Activated CD8-positive, alpha-beta memory T cell treated with anti-CD3 and anti-CD28 coated beads, Interleukin-2, amount 50 U/mL, for 48 hours (primary cell): Measurements from ENCODE around the gene ZNF778.
"Not testable (repeated sequence)": the region's sequence is repeated elsewhere in the genome, so short reads cannot be mapped to it uniquely, and the experiment has no call there.

ENCODE experiments used
- DNase-seq: peaks from one replicate; pipeline ENCODE4 v3.0.0-alpha.2; 2020

Gene ZNF778

DNA sequence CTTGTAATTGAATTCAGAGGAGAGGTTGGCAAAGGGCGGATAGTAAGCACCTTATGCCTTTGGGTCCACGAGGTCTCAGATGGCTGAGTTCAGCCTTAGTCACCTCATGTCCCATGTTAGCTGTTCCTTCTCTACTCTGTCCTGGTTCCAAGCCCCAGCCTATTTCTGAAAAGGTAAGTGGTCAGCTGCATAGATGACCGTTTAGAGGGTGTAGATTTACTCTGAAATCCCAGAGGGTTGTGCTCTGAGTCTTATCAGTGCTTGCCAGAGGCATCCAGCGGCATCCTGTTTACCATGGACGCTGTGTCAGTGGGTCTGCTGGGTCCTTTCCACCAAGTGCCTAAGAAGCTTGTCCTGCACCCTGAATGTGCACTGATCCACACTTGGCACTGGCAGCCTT lies 1.9 kb downstream of the ZNF778 start:
- no peak for DNase-seq

DNA sequence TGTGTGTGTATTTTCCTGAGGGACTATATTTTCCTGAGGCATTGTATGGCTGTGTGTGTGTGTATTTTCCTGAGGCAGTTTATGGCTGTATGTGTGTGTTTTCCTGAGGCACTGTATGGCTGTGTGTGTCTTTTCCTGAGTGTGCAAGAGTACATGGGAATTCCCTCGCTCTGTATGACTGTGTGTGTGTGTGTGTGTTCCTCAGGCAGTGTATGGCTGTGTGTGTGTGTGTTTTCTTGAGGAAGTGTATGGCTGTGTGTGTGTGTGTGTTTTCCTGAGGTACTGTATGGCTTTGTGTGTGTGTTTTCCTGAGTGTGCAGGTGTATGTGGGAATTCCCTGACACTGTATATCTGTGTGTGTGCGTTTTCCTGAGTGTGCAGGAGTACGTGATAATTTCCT lies 4.1 kb downstream of the ZNF778 start:
- no peak for DNase-seq

DNA sequence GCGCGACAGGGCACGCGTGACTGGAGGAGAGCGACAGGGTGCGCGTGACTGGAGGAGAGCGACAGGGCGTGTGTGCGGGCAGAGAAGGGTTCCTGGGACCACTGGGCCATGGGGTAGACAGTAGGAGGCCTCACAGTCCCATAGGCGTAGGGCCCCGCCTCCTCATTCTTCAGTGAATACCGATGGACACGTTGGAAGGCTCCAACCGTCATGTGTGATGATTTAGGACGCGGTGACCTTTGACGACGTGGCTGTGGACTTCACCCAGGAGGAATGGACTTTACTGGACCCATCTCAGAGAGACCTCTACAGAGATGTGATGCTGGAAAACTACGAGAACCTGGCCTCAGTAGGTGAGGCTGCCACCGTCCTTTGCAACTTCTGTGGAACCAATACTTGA lies 5.4 kb downstream of the ZNF778 start:
- DNase-seq: no peak

DNA sequence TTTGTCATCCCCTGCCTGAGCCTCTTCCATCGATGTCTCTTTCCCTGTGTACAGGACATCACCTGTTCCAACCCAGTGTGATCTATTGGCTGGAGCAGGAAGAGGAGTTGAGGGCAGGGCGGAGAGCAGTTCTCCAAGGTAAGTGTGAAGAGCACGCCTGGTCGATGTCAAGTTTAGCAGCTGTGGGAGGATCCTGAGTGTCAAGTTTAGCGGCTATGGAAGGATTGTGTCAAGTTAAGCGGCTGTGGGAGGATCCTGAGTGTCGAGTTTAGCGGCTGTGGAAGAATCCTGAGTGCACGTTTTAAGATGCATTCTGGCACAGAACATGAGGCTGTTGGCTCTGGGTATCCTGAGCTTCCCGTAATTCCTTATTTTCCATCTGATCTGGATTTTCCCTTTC lies 7.2 kb downstream of the ZNF778 start:
- DNase-seq: no peak

GRCh38 chr16:89230255-89230654 lies 12.8 kb downstream of the ZNF778 start:
- DNase-seq: no peak

DNA sequence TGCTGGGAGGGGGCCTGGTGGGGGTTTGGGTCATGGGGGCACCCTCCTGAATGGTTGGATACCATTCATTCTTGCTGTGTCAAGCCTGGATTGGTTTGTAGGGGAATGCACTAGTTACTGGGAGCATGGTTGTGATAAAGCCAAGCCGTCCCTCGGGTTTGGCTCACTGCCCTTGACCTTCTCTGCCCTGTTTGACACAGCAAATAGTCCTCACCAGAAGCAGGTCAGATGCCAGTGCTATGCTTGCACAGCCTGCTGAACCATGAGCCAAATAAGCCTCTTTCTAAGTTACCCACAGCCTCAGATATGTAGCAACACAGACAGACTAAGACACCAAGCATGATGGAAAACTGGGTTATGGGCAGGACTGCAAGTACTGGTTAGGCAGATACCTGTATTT lies 14.6 kb downstream of the ZNF778 start:
- no peak for DNase-seq

DNA sequence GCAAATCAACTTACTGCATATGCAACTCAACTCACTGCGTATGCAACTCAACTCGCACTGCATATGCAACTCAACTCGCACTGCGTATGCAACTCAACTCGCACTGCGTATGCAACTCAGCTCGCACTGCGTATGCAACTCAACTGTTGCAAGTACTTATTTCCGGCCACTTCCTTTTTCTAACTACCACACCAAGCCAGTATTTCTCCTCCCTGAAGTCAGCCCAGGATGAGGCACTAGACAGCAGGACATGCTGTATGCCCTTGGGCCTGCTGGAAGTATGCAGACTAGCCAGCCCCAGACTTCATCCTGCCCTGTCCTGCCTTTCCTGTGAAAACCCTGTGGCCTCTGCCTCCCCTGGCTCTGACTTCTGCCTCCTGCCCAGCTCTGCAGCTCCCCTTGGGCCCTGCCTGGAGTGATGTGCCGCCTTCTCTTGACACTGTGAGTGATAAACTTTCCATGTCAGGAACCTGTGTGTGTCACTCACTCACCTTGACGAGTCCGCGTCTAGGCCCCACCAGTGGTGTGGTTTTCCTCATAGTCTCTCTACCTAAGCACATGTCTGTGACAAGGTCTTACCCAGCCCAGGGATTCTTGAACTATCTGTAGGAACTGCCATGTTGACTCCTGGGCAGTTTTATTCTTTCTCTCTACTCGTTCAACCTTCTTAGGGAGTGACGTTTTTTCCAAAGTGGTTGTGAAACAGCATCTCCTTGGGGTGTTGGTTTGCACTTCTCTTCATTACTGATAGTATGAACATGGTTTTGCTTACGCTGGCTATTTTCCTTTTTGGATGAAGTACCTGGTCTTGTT lies 16.4 kb downstream of the ZNF778 start:
- DNase-seq: no peak

DNA sequence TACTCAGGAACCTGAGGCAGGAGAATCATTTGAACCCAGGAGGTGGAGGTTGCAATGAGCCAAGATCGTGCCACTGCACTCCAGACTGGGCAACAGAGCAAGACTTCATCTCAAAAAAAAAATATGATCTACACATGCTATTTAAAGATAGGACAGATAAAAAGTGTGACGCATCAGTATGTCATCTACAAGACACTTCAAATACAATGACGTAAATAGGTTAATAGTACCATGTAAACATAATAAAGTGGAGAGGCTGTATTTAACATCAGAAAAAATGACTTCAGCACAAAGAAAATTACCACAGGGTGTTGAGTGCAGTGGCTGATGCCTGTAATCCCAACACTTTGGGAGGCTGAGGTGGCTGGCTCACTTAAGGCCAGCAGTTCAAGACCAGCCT lies 20.2 kb downstream of the ZNF778 start:
- DNase-seq: no peak

GRCh38 chr16:89241187-89242007 lies 23.9 kb downstream of the ZNF778 start:
- DNase-seq: peak; percentile 86

GRCh38 chr16:89242795-89243200 lies 25.3 kb downstream of the ZNF778 start:
- DNase-seq: no peak

GRCh38 chr16:89243664-89244063 lies 26.2 kb downstream of the ZNF778 start:
- no peak for DNase-seq

DNA sequence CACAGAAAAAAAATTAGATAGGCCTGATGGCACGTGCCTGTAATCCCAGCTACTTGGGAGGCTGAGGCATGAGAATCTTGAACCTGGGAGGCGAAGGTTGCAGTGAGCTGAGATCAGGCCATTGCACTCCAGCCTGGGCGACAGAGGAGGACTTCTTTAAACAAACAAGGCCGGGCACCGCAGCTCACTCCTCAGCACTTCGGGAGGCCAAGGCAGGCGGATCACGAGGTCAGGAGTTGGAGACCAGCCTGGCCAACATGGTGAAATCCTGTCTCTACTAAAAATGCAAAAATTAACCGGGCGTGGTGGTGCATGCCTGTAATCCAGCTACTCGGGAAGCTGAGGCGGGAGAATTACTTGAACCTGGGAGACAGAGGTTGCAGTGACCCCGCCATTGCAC lies 26.8 kb downstream of the ZNF778 start:
- not testable (repeated sequence) for DNase-seq

DNA sequence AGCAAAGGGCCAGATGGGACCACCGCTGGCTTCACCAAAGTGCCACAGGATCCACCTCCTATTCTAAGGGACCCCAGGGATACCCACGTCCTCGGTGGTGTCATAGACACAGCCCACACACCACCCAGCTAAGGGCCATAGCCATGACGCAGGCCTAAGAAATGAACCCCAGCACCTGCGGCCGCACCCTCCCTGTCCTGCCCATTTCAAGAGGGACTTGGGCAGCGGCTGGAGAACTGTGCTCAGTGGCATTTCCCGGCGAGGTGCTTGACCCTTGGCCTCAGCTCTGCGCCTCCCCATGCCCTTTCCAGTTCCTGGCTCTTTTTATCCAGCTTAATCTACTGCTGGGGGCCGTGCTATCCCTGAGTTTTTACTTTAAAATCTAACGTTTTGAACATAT lies 27.3 kb downstream of the ZNF778 start:
- DNase-seq: no peak

GRCh38 chr16:89246383-89246902 lies 28.9 kb downstream of the ZNF778 start:
- no peak for DNase-seq

GRCh38 chr16:89246903-89247733 lies 29.6 kb downstream of the ZNF778 start:
- DNase-seq: peak; percentile 100

- not testable (repeated sequence) for DNase-seq
Measured at GRCh38 chr16:89247734-89248075, 30.2 kb downstream of the ZNF778 start.

- no peak for DNase-seq
Measured at GRCh38 chr16:89248196-89248982, 30.9 kb downstream of the ZNF778 start.

- no peak for DNase-seq
Measured at GRCh38 chr16:89253548-89254287, 36.2 kb downstream of the ZNF778 start.

DNA sequence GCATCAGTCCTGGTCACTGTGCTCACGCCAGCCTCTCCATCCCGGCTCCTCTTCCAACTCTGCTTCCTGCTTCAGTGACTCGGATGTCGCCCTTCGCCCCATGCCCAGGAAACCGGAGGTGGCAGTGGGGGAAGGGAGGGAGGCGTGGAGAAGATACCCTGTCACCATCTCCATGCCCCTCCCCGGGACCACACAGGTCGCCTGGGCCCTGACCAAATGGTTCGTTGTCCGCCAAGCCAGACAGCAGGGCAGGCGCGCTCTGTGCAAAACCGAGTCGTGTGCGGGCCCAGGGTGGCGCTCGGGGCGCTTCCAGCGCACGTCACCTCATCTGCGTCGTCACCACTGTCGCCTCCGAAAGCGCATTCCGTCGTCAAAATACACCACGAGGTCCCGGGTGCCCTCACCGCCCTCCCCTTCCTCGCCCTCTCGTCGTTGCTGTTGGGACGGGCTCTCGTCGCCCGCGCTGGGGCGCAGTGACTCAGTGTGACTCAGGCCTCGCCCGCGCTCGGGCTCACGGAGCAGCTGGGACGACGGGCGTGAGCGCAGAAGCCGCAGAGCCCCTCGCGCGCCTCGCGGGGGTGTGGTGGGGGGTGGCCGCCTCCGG lies 39.2 kb downstream of the ZNF778 start:
- peak; percentile 88 for DNase-seq

GRCh38 chr16:89257281-89257731 lies 39.8 kb downstream of the ZNF778 start:
- DNase-seq: peak; percentile 64
